ENCODE measurements around the gene WDCP. TPM values are rescaled to one million over a fixed set of nuclear protein-coding genes. Genes with fewer than 3 reads are reported as not detected.

Gene WDCP
- total RNA-seq, 1 experiment from 2014 or later = 5.6 TPM

DNA sequence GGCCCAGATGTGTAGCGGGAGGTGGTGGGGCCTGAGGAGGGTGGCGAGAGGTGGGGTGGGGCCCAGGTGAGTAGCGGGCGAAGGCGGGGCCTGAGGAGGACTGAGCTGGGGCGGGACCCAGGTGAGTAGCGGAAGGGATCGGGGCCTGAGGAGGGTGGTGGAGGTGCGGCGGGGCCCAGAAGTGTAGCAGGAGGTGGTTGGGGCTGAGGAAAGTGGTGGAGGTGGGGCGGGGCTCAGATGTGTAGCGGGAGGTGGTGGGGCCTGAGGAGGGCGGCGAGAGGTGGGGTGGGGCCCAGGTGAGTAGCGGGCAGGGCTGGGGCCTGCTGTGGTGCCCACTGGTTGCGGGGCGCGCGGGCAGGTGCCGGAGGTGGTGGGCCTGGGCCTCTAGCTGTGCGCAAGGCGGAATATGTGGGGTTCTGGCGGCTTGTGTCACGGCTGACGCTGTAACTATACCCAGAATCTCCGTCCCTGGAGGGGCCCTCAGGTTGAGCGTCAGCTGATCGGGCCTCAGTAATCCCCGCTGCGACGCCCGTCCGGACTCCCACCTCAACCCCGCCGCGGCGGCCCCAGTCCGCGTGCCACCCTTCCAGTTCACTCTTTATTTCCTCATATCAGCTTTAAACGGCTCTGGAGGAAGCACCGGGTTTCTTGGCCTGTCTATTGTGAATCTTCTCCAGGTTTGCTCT is 29.8 kb upstream of the WDCP start:
- intact Hi-C loops (cut with micrococcal nuclease) = loop anchor here (1.0 kb wide), 3 partner anchors 7 to 62 kb away; partner anchors contain the start of genes TP53I3 and WDCP
- Histone ChIP-seq H3K36me3 (ENCODE audit: low read depth, low read length) (peaks cover 18% of the 10 kb centered on the region), H3K9me3 (ENCODE audit: low read length) (no peaks in the 10 kb centered on the region), H3K9ac (ENCODE audit: low read length) (peak overlapping the region; percentile 81), H4K20me1 (ENCODE audit: low read length) (0 out of 2 replicates have a peak, but pooled peaks cover 3% of the 10 kb centered on the region), H2AFZ (ENCODE audit: low read length) (peak overlapping the region; percentile 76), H3K4me3 (ENCODE audit: low read length) (peak overlapping the region; percentile 97), H3F3A (ENCODE audit: low read length, unreplicated experiment) (no peaks in the 10 kb centered on the region), H3K9me2 (replicated peaks; ENCODE audit: low read length) (no peaks in the 10 kb centered on the region), H3K4me1 (ENCODE audit: insufficient read depth, low read length) (peaks cover 13% of the 10 kb centered on the region), H3K27ac (ENCODE audit: low read length) (peak overlapping the region; percentile 49), H3K27me3 (ENCODE audit: low read length) (no peaks in the 10 kb centered on the region), H3K4me2 (ENCODE audit: low read length) (peak overlapping the region; percentile 99), H3K79me2 (ENCODE audit: low read length) (peaks cover 39% of the 10 kb centered on the region)
- no peak for DNase-seq
- no peak for TF ChIP-seq EZH2 (IDR thresholded peaks at IDR 0.05; ENCODE audit: low read length, unreplicated experiment)
- POLR2A ChIA-PET (ENCODE audit: unreplicated experiment) = interaction anchor here (0.6 to 1.4 kb wide), 4 partner anchors 62 to 212 kb away, joined by 3 to 23 read pairs (median 10); partner anchors contain the start of gene ATAD2B
- CTCF ChIA-PET = interaction anchor here (0.9 to 1.7 kb wide), 4 partner anchors 29 to 252 kb away, joined by 3 to 11 read pairs (median 4); partner anchors contain the start of gene ATAD2B
- peak; percentile 59 for ATAC-seq
- BruUV-seq (replicated peaks) = no TSS peak

DNA sequence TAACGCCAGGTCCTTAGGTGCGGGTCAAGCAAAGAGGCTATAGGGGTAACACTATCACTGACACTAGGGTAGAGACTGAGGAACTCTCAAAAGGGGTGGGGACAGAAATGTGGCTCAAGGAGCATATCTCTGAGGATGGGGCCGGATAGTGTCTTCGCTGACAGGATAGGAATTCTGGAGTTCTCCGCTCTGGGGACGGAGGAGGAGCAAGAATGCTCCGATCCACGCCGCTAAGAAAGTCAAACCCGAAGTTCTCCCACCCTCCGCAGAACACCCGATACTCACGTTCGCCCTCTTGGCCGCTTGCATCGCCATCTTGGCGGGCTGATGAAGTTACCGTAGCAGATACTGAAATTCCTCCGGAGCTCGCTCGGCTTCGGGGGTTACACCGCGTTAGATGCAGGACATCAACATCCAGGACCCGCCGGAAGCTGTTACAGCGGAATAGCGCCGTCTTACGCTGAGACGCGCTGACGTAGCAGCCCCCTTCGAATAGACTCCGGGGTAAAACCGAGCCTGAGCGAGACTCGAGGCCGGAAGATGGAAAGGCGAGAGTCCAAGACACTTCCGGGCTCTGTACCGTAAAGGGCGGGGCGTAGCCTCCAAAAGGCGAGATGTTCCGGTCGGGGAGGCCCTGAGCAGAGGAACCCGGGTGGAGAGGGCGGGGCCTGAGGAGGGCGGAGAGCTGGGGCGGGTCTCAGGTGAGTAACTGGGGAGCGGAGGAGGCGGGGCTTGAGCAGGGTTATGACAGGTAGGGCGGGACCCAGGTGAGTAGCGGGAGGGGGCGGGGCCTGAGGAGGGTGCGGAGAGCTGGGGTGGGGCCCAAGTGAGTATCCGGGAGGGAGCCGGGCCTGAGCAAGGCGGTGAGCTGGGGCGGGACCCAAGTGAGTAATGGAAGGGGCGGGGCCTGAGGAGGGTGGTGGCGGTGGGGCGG is 29.0 kb upstream of the WDCP start, which contains the start of gene SF3B6:
SF3B6 (minus strand) TSS at position 412 of the 934 bp plus-strand sequence; CDS start at position 315, 97 bp downstream.
- intact Hi-C loops (cut with micrococcal nuclease) = loop anchor here (1.0 kb wide), 3 partner anchors 8 to 61 kb away; partner anchors contain the start of genes TP53I3 and WDCP
- peak within 1 kb of the TSS; percentile 76 for H2AFZ ChIP-seq (ENCODE audit: low read length)
- peak; percentile 100 for DNase-seq
- TF ChIP-seq, protein P1, sequence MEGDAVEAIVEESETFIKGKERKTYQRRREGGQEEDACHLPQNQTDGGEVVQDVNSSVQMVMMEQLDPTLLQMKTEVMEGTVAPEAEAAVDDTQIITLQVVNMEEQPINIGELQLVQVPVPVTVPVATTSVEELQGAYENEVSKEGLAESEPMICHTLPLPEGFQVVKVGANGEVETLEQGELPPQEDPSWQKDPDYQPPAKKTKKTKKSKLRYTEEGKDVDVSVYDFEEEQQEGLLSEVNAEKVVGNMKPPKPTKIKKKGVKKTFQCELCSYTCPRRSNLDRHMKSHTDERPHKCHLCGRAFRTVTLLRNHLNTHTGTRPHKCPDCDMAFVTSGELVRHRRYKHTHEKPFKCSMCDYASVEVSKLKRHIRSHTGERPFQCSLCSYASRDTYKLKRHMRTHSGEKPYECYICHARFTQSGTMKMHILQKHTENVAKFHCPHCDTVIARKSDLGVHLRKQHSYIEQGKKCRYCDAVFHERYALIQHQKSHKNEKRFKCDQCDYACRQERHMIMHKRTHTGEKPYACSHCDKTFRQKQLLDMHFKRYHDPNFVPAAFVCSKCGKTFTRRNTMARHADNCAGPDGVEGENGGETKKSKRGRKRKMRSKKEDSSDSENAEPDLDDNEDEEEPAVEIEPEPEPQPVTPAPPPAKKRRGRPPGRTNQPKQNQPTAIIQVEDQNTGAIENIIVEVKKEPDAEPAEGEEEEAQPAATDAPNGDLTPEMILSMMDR (conservative IDR thresholded peaks at IDR 0.05; ENCODE audit: low read depth, low read length) = no peak
- no peak for TF ChIP-seq EZH2 (IDR thresholded peaks at IDR 0.05; ENCODE audit: low read length, unreplicated experiment)
- no peak for TF ChIP-seq EZH2phosphoT487 (IDR thresholded peaks at IDR 0.05; ENCODE audit: borderline replicate concordance, low read length)
- peak within 1 kb of the TSS; percentile 49 for H3K27ac ChIP-seq (ENCODE audit: low read length)
- no peaks in the 10 kb centered on the region for H3F3A ChIP-seq (ENCODE audit: low read length, unreplicated experiment)
- ChIA-PET CTCF (interaction anchor here (0.9 to 1.7 kb wide), 4 partner anchors 29 to 251 kb away, joined by 3 to 11 read pairs (median 4); partner anchors contain the start of gene ATAD2B), POLR2A (ENCODE audit: unreplicated experiment) (interaction anchor here (0.5 to 1.4 kb wide), 5 partner anchors 35 to 211 kb away, joined by 3 to 23 read pairs (median 12); partner anchors contain the start of gene ATAD2B)
- no peaks in the 10 kb centered on the region for H3K27me3 ChIP-seq (ENCODE audit: low read length)
- peak; percentile 88 for ATAC-seq
- peak within 1 kb of the TSS; percentile 97 for H3K4me3 ChIP-seq (ENCODE audit: low read length)
- H4K20me1 ChIP-seq (ENCODE audit: low read length) = 0 out of 2 replicates have a peak, but pooled peaks cover 3% of the 10 kb centered on the region
- no peaks in the 10 kb centered on the region for H3K9me3 ChIP-seq (ENCODE audit: low read length)
- TSS peak; percentile 76 for BruUV-seq (replicated peaks)
- peaks cover 13% of the 10 kb centered on the region for H3K4me1 ChIP-seq (ENCODE audit: insufficient read depth, low read length)
- peaks cover 39% of the 10 kb centered on the region for H3K79me2 ChIP-seq (ENCODE audit: low read length)
- H3K9me2 ChIP-seq (replicated peaks; ENCODE audit: low read length) = no peaks in the 10 kb centered on the region
- H3K4me2 ChIP-seq (ENCODE audit: low read length) = peak within 1 kb of the TSS; percentile 99
- peak within 1 kb of the TSS; percentile 85 for H3K9ac ChIP-seq (ENCODE audit: low read length)
- H3K36me3 ChIP-seq (ENCODE audit: low read depth, low read length) = peaks cover 18% of the 10 kb centered on the region

DNA sequence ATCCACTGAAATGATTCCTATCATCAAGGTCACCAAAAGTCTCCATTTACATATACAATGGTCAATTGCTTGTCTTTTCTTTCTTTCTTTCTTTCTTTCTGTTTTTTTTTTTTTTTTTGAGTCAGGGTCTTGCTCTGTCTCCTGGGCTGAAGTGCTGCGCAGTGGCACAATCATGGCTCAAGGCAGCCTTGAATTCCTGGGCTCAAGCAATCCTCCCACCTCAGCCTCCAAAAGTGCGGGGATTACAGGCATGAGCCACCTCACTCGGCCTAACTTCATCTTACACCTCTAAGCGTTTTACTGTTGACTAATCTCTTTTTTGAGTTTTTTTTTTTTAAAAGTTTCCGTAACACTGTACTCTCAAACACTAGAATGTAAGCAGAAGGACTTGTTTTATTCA is 28.1 kb upstream of the WDCP start:
- Histone ChIP-seq H3K4me1 (ENCODE audit: insufficient read depth, low read length) (peaks cover 13% of the 10 kb centered on the region), H3K27me3 (ENCODE audit: low read length) (no peaks in the 10 kb centered on the region), H3K27ac (ENCODE audit: low read length) (no peak overlapping the region), H3K4me2 (ENCODE audit: low read length) (peak overlapping the region; percentile 94), H3K36me3 (ENCODE audit: low read depth, low read length) (peaks cover 21% of the 10 kb centered on the region), H4K20me1 (ENCODE audit: low read length) (0 out of 2 replicates have a peak, but pooled peaks cover 3% of the 10 kb centered on the region), H3F3A (ENCODE audit: low read length, unreplicated experiment) (no peaks in the 10 kb centered on the region), H3K9ac (ENCODE audit: low read length) (peak overlapping the region; percentile 85), H3K9me3 (ENCODE audit: low read length) (no peaks in the 10 kb centered on the region), H3K4me3 (ENCODE audit: low read length) (peak overlapping the region; percentile 97), H2AFZ (ENCODE audit: low read length) (no peak overlapping the region), H3K79me2 (ENCODE audit: low read length) (peaks cover 39% of the 10 kb centered on the region), H3K9me2 (replicated peaks; ENCODE audit: low read length) (no peaks in the 10 kb centered on the region)
- intact Hi-C loops (cut with micrococcal nuclease) = no loop called here
- BruUV-seq (replicated peaks) = no TSS peak
- ChIA-PET CTCF (no interaction called here), POLR2A (ENCODE audit: unreplicated experiment) (no interaction called here)
- TF ChIP-seq EZH2 (IDR thresholded peaks at IDR 0.05; ENCODE audit: low read length, unreplicated experiment) (no peak), EZH2phosphoT487 (IDR thresholded peaks at IDR 0.05; ENCODE audit: borderline replicate concordance, low read length) (no peak)
- TF ChIP-seq, protein P1 (conservative IDR thresholded peaks at IDR 0.05; ENCODE audit: low read depth, low read length) = no peak
- DNase-seq = no peak
- ATAC-seq = no peak
